IPS DF 4.7 (cell line): ENCODE measurements around the gene FBLN1.
"Not testable (repeated sequence)": the region's sequence is repeated elsewhere in the genome, so short reads cannot be mapped to it uniquely, and the experiment has no call there.

Experiments used
- DNase-seq: peaks from one replicate; pipeline ENCODE4 v3.0.0-alpha.2; 2013; ENCODE audit warnings: low spot score; ENCODE audit errors: extremely low read depth

The FBLN1 gene

GRCh38 chr22:45600790-45601730 lies 98.4 kb downstream of the FBLN1 start:
- DNase-seq, result no peak

GRCh38 chr22:45602004-45602733 lies 99.5 kb downstream of the FBLN1 start:
- no peak for DNase-seq

- peak; percentile 58 for DNase-seq
Observed at GRCh38 chr22:45602824-45603595, 100.3 kb downstream of the FBLN1 start.

GRCh38 chr22:45603619-45604018 lies 100.9 kb downstream of the FBLN1 start:
- DNase-seq, result no peak

GRCh38 chr22:45608045-45608444 lies 105.4 kb downstream of the FBLN1 start:
- not testable (repeated sequence) for DNase-seq

- DNase-seq, result no peak
Observed at GRCh38 chr22:45608763-45609180, 106.1 kb downstream of the FBLN1 start.

GRCh38 chr22:45612451-45612901 lies 109.8 kb downstream of the FBLN1 start:
- no peak for DNase-seq

GRCh38 chr22:45612940-45613339 lies 110.3 kb downstream of the FBLN1 start:
- no peak for DNase-seq

GRCh38 chr22:45615364-45615763 lies 112.7 kb downstream of the FBLN1 start:
- DNase-seq, result no peak

- no peak for DNase-seq
Observed at GRCh38 chr22:45616432-45616831, 113.7 kb downstream of the FBLN1 start.

- DNase-seq, result no peak
Observed at GRCh38 chr22:45617948-45618347, 115.3 kb downstream of the FBLN1 start.

GRCh38 chr22:45620706-45621105 lies 118.0 kb downstream of the FBLN1 start:
- no peak for DNase-seq

GRCh38 chr22:45621836-45622600 lies 119.3 kb downstream of the FBLN1 start:
- no peak for DNase-seq

- DNase-seq, result not testable (repeated sequence)
Observed at GRCh38 chr22:45623464-45624145, 120.9 kb downstream of the FBLN1 start.

- DNase-seq, result no peak
Observed at GRCh38 chr22:45626198-45626651, 123.5 kb downstream of the FBLN1 start.

- DNase-seq, result no peak
Observed at GRCh38 chr22:45627489-45628233, 125.0 kb downstream of the FBLN1 start.

GRCh38 chr22:45628515-45628914 lies 125.8 kb downstream of the FBLN1 start:
- DNase-seq, result no peak

- no peak for DNase-seq
Observed at GRCh38 chr22:45629469-45630089, 126.9 kb downstream of the FBLN1 start.

GRCh38 chr22:45630436-45630835 lies 127.8 kb downstream of the FBLN1 start:
- no peak for DNase-seq
